Activated CD8-positive, alpha-beta memory T cell treated with anti-CD3 and anti-CD28 coated beads for 24 hours (primary cell): Measurements from ENCODE around the gene NDE1.
A peak's percentile ranks its signal among the peaks of the same experiment; 100 is the strongest.

Source experiments
- DNase-seq: peaks from one replicate; pipeline ENCODE4 v3.0.0-alpha.2; 2020

The NDE1 gene

GRCh38 chr16:15741207-15741871, 91.3 kb downstream of the NDE1 start:
- no peak for DNase-seq

GRCh38 chr16:15742716-15743115, 92.7 kb downstream of the NDE1 start:
- DNase-seq: no peak

GRCh38 chr16:15743657-15744056, 93.6 kb downstream of the NDE1 start:
- DNase-seq: no peak

- no peak for DNase-seq
Observed at GRCh38 chr16:15746332-15746731, 96.3 kb downstream of the NDE1 start.

GRCh38 chr16:15747937-15748336, 97.9 kb downstream of the NDE1 start:
- no peak for DNase-seq

GRCh38 chr16:15748654-15749053, 98.6 kb downstream of the NDE1 start:
- DNase-seq: no peak

- DNase-seq: no peak
Observed at GRCh38 chr16:15749371-15749770, 99.3 kb downstream of the NDE1 start.

- no peak for DNase-seq
Observed at GRCh38 chr16:15749985-15750384, 99.9 kb downstream of the NDE1 start.

- no peak for DNase-seq
Observed at GRCh38 chr16:15751940-15752339, 101.9 kb downstream of the NDE1 start.

- DNase-seq: no peak
Observed at GRCh38 chr16:15752717-15753488, 102.9 kb downstream of the NDE1 start.

- no peak for DNase-seq
Observed at GRCh38 chr16:15754821-15755534, 104.9 kb downstream of the NDE1 start.

- DNase-seq: no peak
Observed at GRCh38 chr16:15757077-15757386, 107.0 kb downstream of the NDE1 start.

- no peak for DNase-seq
Observed at GRCh38 chr16:15757630-15758251, 107.7 kb downstream of the NDE1 start.

GRCh38 chr16:15759070-15759469, 109.0 kb downstream of the NDE1 start:
- no peak for DNase-seq

- no peak for DNase-seq
Observed at GRCh38 chr16:15760129-15760528, 110.1 kb downstream of the NDE1 start.

GRCh38 chr16:15764112-15764511, 114.1 kb downstream of the NDE1 start:
- DNase-seq: no peak

GRCh38 chr16:15765116-15765515, 115.1 kb downstream of the NDE1 start:
- DNase-seq: no peak

- DNase-seq: peak; percentile 59
Observed at GRCh38 chr16:15765880-15766279, 115.8 kb downstream of the NDE1 start.

GRCh38 chr16:15766918-15767317, 116.9 kb downstream of the NDE1 start:
- DNase-seq: no peak

- DNase-seq: no peak
Observed at GRCh38 chr16:15768201-15768600, 118.2 kb downstream of the NDE1 start.

GRCh38 chr16:15769239-15769638, 119.2 kb downstream of the NDE1 start:
- no peak for DNase-seq

GRCh38 chr16:15770107-15770506, 120.1 kb downstream of the NDE1 start:
- no peak for DNase-seq

GRCh38 chr16:15770512-15770911, 120.5 kb downstream of the NDE1 start:
- DNase-seq: no peak

- DNase-seq: no peak
Observed at GRCh38 chr16:15771694-15772093, 121.6 kb downstream of the NDE1 start.
